GM23338 (cell line): ENCODE measurements around the gene CNP.

Source experiments
- CTCF ChIP-seq, 2 experiments: fragments of 200-600 bp in 1 of 2; sonication (generic) in 1 of 2; conservative IDR thresholded peaks; 2 replicates each; pipeline versions ENCODE4 v1.5.1 to v1.6.1; 2016 to 2017; ENCODE audit warnings: antibody characterized with exemption in 2 of 2, low read depth in 2 of 2, mild to moderate bottlenecking in 2 of 2, moderate library complexity in 1 of 2
- EZH2 ChIP-seq: fragments of 200-600 bp; sonication (generic); IDR thresholded peaks from one replicate; pipeline ENCODE4 v1.8.0; 2017; ENCODE audit warnings: antibody characterized with exemption, mild to moderate bottlenecking, low read depth; ENCODE audit not compliant: unreplicated experiment
- EZH2phosphoT487 ChIP-seq: fragments of 200-600 bp; sonication (generic); IDR thresholded peaks from one replicate; pipeline ENCODE4 v1.8.1; 2018; ENCODE audit warnings: antibody characterized with exemption; ENCODE audit not compliant: unreplicated experiment
- TF ChIP-seq, protein P1 (sequence below): IDR thresholded peaks from 2 replicates; pipeline ENCODE4 v1.6.1; 2016; ENCODE audit warnings: antibody characterized with exemption

GRCh38 chr17:41974031-41974430, 7.4 kb downstream of the CNP start:
- TF ChIP-seq CTCF (conservative IDR thresholded peaks at IDR 0.05; ENCODE audit: low read depth in 2 of 2) (no peak), EZH2 (no peak), EZH2phosphoT487 (no peak)
- TF ChIP-seq, protein P1, sequence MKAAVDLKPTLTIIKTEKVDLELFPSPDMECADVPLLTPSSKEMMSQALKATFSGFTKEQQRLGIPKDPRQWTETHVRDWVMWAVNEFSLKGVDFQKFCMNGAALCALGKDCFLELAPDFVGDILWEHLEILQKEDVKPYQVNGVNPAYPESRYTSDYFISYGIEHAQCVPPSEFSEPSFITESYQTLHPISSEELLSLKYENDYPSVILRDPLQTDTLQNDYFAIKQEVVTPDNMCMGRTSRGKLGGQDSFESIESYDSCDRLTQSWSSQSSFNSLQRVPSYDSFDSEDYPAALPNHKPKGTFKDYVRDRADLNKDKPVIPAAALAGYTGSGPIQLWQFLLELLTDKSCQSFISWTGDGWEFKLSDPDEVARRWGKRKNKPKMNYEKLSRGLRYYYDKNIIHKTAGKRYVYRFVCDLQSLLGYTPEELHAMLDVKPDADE = no peak
